ENCODE measurements around the gene FGFR2.

FGFR2 gene

DNA sequence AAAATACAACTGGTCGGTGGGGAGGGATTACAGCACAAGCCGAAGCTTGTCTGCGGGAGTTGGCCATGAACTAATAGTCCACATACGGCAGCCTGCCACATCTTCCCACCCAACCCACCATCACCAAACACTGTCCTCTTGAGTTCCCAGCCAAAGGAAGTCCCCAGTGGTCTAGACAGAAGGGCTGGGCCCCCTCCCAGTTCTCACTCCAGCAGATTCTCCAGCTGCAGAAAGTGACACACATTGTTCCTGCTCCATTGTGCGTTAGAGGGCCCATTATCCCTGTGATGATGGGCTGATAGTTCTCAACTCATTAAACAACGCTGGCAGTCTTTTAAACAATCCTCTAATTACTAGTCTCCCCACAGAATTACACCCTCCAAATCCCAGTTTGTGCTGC, 148.0 kb downstream of the FGFR2 start:
- H3K4me2 ChIP-seq (ENCODE audit: low read length), result no peak overlapping the region
- H3K27me3 ChIP-seq (ENCODE audit: control insufficient read depth, low read length), result no peaks in the 10 kb centered on the region
- no peak overlapping the region for H3K4me3 ChIP-seq (ENCODE audit: low read length)
- no peaks in the 10 kb centered on the region for H3K9me3 ChIP-seq (ENCODE audit: control insufficient read depth, insufficient read depth, low read length)
- H3K36me3 ChIP-seq (ENCODE audit: control insufficient read depth, low read length), result no peaks in the 10 kb centered on the region
- H3K27ac ChIP-seq (ENCODE audit: low read depth, low read length), result no peak overlapping the region
- no peaks in the 10 kb centered on the region for H4K20me1 ChIP-seq (ENCODE audit: control insufficient read depth, insufficient read depth, low read depth, low read length)
- H3F3A ChIP-seq (ENCODE audit: control insufficient read depth, insufficient read depth), result no peaks in the 10 kb centered on the region
- no peaks in the 10 kb centered on the region for H3K4me1 ChIP-seq (ENCODE audit: control insufficient read depth, low read length)
- no peaks in the 10 kb centered on the region for H3K79me2 ChIP-seq (ENCODE audit: control insufficient read depth, low read length)
- H3K9me2 ChIP-seq (replicated peaks; ENCODE audit: control insufficient read depth, low read length), result no peaks in the 10 kb centered on the region
- TF ChIP-seq EZH2phosphoT487 (IDR thresholded peaks at IDR 0.05; ENCODE audit: borderline replicate concordance, low read length), result no peak
- TF ChIP-seq, protein P1, sequence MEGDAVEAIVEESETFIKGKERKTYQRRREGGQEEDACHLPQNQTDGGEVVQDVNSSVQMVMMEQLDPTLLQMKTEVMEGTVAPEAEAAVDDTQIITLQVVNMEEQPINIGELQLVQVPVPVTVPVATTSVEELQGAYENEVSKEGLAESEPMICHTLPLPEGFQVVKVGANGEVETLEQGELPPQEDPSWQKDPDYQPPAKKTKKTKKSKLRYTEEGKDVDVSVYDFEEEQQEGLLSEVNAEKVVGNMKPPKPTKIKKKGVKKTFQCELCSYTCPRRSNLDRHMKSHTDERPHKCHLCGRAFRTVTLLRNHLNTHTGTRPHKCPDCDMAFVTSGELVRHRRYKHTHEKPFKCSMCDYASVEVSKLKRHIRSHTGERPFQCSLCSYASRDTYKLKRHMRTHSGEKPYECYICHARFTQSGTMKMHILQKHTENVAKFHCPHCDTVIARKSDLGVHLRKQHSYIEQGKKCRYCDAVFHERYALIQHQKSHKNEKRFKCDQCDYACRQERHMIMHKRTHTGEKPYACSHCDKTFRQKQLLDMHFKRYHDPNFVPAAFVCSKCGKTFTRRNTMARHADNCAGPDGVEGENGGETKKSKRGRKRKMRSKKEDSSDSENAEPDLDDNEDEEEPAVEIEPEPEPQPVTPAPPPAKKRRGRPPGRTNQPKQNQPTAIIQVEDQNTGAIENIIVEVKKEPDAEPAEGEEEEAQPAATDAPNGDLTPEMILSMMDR (IDR thresholded peaks at IDR 0.05; ENCODE audit: low read depth, low read length, poor library complexity, severe bottlenecking), result no peak

DNA sequence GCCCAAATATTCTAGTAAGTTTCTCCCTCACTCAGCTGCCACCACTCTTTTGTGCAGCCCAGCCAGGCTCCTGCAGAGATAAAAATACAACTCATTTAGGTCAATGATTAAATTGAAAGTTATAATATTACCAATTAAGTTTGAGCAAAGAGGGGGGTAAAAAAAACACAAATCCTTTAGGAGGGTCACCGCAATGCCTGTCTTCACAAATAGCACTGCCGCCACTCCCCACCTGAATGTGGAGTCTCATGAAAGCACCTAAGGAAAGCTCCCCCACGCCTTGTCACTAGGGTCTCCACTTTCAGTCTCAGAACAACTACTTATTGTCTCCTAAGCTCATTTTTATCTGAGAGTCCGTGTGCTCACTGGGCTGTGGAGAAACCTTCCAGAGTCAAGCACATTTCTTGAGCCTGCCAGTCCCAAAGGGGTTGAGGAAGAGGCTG, 148.7 kb downstream of the FGFR2 start:
- Histone ChIP-seq H3K27me3 (ENCODE audit: control insufficient read depth, low read length) (no peaks in the 10 kb centered on the region), H3K9me3 (ENCODE audit: control insufficient read depth, insufficient read depth, low read length) (no peaks in the 10 kb centered on the region), H3K4me2 (ENCODE audit: low read length) (no peak overlapping the region), H3K9me2 (replicated peaks; ENCODE audit: control insufficient read depth, low read length) (no peaks in the 10 kb centered on the region), H3K36me3 (ENCODE audit: control insufficient read depth, low read length) (no peaks in the 10 kb centered on the region), H3K27ac (ENCODE audit: low read depth, low read length) (no peak overlapping the region), H4K20me1 (ENCODE audit: control insufficient read depth, insufficient read depth, low read depth, low read length) (no peaks in the 10 kb centered on the region), H3K4me1 (ENCODE audit: control insufficient read depth, low read length) (no peaks in the 10 kb centered on the region), H3K4me3 (ENCODE audit: low read length) (no peak overlapping the region), H3F3A (ENCODE audit: control insufficient read depth, insufficient read depth) (no peaks in the 10 kb centered on the region), H3K79me2 (ENCODE audit: control insufficient read depth, low read length) (no peaks in the 10 kb centered on the region)
- TF ChIP-seq, protein P1 (IDR thresholded peaks at IDR 0.05; ENCODE audit: low read depth, low read length, poor library complexity, severe bottlenecking), result no peak
- TF ChIP-seq EZH2phosphoT487 (IDR thresholded peaks at IDR 0.05; ENCODE audit: borderline replicate concordance, low read length), result no peak

DNA sequence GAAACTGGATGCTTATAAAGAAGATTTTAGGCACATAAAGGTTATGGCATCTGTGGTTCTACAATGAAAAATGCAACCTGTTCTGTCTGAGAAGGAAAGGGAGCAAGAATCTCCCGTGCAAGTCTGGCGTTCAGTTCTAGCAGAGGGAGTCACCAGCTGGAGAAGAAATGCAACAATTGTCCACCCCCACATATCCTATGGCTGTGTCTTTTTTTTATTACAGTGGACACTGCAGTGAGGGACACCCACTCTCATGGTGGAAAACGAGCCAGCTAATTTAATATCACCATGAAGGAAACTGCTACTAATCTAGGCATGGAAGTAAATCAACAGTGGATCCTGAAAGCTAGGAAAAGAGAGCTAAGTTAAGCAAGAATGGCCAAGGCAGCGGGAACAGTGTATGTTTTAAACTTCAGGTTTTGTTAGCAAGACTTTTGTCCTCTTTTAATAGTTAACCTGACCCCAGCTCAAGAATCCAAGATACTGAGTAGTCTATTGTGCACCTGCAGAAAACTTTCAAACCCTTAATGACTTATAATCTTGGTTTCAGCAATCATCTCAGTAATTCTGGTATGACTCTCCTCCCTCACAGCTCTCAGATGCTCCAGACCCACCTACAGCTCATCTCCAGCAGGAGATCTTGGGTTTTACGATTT, 149.3 kb downstream of the FGFR2 start:
- Histone ChIP-seq H4K20me1 (ENCODE audit: control insufficient read depth, insufficient read depth, low read depth, low read length) (no peaks in the 10 kb centered on the region), H3K27me3 (ENCODE audit: control insufficient read depth, low read length) (no peaks in the 10 kb centered on the region), H3K4me2 (ENCODE audit: low read length) (no peak overlapping the region), H3K9me2 (replicated peaks; ENCODE audit: control insufficient read depth, low read length) (no peaks in the 10 kb centered on the region), H3F3A (ENCODE audit: control insufficient read depth, insufficient read depth) (no peaks in the 10 kb centered on the region), H3K36me3 (ENCODE audit: control insufficient read depth, low read length) (no peaks in the 10 kb centered on the region), H3K27ac (ENCODE audit: low read depth, low read length) (no peak overlapping the region), H3K4me1 (ENCODE audit: control insufficient read depth, low read length) (no peaks in the 10 kb centered on the region), H3K9me3 (ENCODE audit: control insufficient read depth, insufficient read depth, low read length) (no peaks in the 10 kb centered on the region), H3K79me2 (ENCODE audit: control insufficient read depth, low read length) (no peaks in the 10 kb centered on the region), H3K4me3 (ENCODE audit: low read length) (no peak overlapping the region)
- TF ChIP-seq, protein P1 (IDR thresholded peaks at IDR 0.05; ENCODE audit: low read depth, low read length, poor library complexity, severe bottlenecking), result no peak
